NCI-H187 treated with DMSO at 0.1 percent for 48 hours (cell line): ENCODE measurements around the gene USP47.
A peak's percentile ranks its signal among the peaks of the same experiment; 100 is the strongest.

Source experiments
- DNase-seq: peaks from one replicate; lab custom pipeline; 2025; lab: John Stamatoyannopoulos, UW

The USP47 gene

GRCh38 chr11:11841723-11842420, at the start of gene USP47:
Gene USP47 (plus strand): TSS chr11:11841972. CDS start chr11:11842186, 214 bp downstream.
- DNase-seq, result peak; percentile 61

GRCh38 chr11:11793073-11793472, 48.7 kb upstream of the USP47 start:
- no peak for DNase-seq

- no peak for DNase-seq
Measured at GRCh38 chr11:11798586-11799438, 43.0 kb upstream of the USP47 start.

- no peak for DNase-seq
Measured at GRCh38 chr11:11805228-11805627, 36.5 kb upstream of the USP47 start.

- DNase-seq, result no peak
Measured at GRCh38 chr11:11806074-11806473, 35.7 kb upstream of the USP47 start.

GRCh38 chr11:11806586-11806985, 35.2 kb upstream of the USP47 start:
- no peak for DNase-seq

GRCh38 chr11:11807811-11808782, 33.7 kb upstream of the USP47 start:
- DNase-seq, result no peak

GRCh38 chr11:11808992-11809615, 32.7 kb upstream of the USP47 start:
- DNase-seq, result no peak

GRCh38 chr11:11810764-11811726, 30.7 kb upstream of the USP47 start:
- DNase-seq, result no peak

GRCh38 chr11:11813288-11813962, 28.3 kb upstream of the USP47 start:
- no peak for DNase-seq

GRCh38 chr11:11814614-11815452, 26.9 kb upstream of the USP47 start:
- DNase-seq, result no peak

GRCh38 chr11:11816511-11817314, 25.1 kb upstream of the USP47 start:
- DNase-seq, result no peak

GRCh38 chr11:11817957-11818356, 23.8 kb upstream of the USP47 start:
- no peak for DNase-seq

GRCh38 chr11:11818529-11819121, 23.1 kb upstream of the USP47 start:
- no peak for DNase-seq

GRCh38 chr11:11821899-11822298, 19.9 kb upstream of the USP47 start:
- no peak for DNase-seq

GRCh38 chr11:11822946-11823345, 18.8 kb upstream of the USP47 start:
- no peak for DNase-seq

- no peak for DNase-seq
Measured at GRCh38 chr11:11826260-11826659, 15.5 kb upstream of the USP47 start.

GRCh38 chr11:11827272-11827671, 14.5 kb upstream of the USP47 start:
- DNase-seq, result no peak
